LNCaP clone FGC (cell line): ENCODE data around the gene PPP1R16B.

Experiments
- DNase-seq: peaks from one replicate; pipeline ENCODE4 v3.0.0-alpha.2; 2011; ENCODE audit warnings: low read depth
- H3K4me3 ChIP-seq: 2 replicates; pipeline ENCODE4 v1.5.1; 2011; ENCODE audit warnings: mild to moderate bottlenecking, low read depth, low read length, control low read depth
- TF ChIP-seq, protein P1 (sequence below): IDR thresholded peaks from 2 replicates; pipeline ENCODE4 v1.5.1; 2012; ENCODE audit warnings: mild to moderate bottlenecking; ENCODE audit not compliant: control insufficient read depth, insufficient read depth; ENCODE audit errors: extremely low read depth

PPP1R16B gene

DNA sequence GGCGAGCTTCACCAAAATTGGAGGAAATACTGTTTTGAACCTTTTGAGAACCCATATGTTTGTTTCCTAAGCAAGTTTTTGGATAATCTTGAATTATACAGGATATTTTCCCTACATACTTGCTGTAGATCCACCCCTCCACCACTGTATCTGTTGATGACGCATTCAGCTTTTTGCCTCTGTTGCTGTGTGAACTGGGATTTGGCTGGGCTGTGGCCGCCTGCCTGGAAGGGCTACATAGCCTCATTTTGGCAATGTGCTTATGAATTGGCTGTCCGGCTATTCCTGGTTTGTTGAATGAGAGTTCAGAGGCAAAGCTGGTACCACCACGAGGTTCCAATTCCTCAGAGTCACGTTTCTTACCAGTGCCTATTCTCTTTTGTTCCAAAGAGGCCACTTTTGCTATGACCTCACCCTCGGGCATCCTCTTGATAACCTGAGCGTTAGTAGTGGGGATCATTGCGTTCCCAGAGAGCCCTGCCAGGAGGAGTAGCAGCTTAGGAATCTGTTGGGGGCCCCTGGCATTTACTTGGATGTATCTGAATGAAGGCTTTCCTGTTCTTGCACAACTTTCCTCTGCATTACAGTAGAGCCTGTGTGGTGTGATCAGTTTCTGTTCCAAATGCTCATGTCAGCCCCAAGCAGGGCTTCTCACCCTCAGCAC, 127.1 kb downstream of the PPP1R16B start:
- DNase-seq, result no peak
- TF ChIP-seq, protein P1, sequence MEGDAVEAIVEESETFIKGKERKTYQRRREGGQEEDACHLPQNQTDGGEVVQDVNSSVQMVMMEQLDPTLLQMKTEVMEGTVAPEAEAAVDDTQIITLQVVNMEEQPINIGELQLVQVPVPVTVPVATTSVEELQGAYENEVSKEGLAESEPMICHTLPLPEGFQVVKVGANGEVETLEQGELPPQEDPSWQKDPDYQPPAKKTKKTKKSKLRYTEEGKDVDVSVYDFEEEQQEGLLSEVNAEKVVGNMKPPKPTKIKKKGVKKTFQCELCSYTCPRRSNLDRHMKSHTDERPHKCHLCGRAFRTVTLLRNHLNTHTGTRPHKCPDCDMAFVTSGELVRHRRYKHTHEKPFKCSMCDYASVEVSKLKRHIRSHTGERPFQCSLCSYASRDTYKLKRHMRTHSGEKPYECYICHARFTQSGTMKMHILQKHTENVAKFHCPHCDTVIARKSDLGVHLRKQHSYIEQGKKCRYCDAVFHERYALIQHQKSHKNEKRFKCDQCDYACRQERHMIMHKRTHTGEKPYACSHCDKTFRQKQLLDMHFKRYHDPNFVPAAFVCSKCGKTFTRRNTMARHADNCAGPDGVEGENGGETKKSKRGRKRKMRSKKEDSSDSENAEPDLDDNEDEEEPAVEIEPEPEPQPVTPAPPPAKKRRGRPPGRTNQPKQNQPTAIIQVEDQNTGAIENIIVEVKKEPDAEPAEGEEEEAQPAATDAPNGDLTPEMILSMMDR, result no peak
- no peak overlapping the region for H3K4me3 ChIP-seq

DNA sequence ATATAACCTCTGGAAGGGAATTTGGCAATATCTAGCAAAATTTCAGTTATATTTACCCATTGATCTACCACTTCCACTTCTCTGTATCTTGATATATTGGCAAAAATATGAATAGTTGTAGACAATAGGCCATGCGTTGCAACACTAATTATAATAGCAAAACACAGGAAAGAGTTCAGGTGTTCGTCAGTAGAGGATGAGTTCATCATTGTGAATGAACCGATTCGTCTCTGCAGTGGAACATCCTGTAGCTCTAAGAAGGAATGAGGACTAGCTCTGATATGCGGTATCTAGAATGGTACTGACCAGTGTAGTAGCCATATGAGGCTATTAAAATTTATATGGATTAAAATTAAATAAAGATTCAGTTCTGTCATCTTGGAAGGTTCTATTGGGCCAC, 129.0 kb downstream of the PPP1R16B start:
- no peak overlapping the region for H3K4me3 ChIP-seq
- TF ChIP-seq, protein P1, result no peak
- no peak for DNase-seq

DNA sequence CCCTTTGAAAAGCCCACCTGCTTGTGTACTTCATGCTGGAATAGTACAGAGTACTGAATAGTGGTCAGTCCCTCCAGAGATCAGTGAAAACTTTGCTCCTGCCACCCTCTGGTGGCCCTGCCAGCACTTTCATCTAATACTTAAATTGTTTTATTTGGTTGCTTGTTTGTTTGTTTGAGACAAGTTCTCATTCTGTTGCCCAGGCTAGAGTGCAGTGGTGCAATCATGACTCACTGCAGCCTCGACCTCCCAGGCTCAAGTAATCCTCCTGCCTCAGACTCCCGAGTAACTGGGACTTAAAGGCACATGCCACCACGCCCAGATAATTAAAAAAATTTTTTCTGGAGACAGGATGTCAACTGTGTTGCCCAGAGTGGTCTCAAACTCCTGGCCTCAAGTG, 129.8 kb downstream of the PPP1R16B start:
- TF ChIP-seq, protein P1, result no peak
- DNase-seq, result no peak
- no peak overlapping the region for H3K4me3 ChIP-seq

DNA sequence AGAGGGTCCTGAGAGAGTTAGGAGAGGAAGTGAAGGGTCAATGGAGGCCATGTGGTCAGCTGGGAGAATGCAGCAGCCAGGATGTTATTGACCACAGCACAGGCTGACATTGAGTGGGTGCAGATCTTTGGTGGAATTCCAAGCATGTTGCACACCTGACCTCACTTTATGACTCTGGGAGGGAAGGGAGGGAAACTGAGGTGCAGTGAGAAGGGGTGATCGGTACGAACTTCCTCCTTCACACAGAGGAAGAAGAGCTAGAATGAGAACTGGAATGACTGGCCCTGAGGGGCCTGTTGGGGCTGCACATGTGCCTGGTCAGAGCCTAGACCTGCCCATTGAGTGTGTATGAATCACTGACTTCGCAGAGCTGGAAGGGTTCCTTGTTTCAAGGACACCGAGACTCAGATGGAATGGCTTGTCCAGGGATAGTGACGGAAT, 130.5 kb downstream of the PPP1R16B start:
- TF ChIP-seq, protein P1, result no peak
- DNase-seq, result no peak
- no peak overlapping the region for H3K4me3 ChIP-seq

DNA sequence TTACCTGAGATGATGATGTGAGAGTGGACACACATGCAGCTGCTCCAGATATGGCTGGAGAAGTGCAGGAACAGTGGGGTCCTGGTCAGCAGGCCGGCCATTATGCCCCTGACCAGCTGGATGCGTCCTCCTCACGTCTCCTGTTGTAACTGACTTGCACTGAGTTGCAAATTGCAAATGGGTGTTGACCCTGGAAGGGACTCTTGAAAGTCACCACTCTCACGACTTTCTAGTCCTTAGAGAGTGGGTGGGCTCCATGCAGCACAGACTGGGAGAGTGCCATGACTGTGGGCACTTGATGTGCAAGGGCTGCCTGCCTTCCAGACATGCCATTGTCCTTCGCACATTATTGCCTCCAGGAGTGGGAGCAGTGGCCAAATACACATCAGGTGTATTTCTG, 131.5 kb downstream of the PPP1R16B start:
- no peak overlapping the region for H3K4me3 ChIP-seq
- TF ChIP-seq, protein P1, result no peak

DNA sequence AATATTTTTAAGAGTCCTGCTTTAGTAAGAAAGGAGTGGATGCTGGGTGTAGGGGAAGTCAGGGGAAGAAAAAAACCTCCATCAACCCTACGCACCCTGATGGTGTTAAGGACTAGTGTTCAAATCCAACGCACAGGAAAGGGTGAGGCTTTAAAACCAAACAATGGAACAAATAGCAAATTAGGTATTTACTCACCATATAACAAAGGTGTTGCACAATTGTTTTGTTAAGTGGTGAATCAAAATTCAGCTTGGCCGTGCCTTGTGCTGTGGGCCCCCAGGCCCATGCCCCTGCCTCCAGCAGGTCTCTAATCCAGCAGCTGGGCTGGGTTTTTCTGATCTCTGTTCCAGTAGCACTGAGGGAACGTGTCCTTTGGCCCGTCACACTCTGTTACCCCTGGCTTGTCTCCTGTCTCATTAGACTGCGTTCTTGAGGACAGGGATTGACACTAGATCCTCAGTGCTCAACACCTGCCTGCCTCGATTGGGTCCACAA, 132.5 kb downstream of the PPP1R16B start:
- no peak for DNase-seq
- no peak overlapping the region for H3K4me3 ChIP-seq
- TF ChIP-seq, protein P1, result no peak

More for the DNA sequence above, 131.5 kb downstream of the PPP1R16B start:
- DNase-seq, result no peak

DNA sequence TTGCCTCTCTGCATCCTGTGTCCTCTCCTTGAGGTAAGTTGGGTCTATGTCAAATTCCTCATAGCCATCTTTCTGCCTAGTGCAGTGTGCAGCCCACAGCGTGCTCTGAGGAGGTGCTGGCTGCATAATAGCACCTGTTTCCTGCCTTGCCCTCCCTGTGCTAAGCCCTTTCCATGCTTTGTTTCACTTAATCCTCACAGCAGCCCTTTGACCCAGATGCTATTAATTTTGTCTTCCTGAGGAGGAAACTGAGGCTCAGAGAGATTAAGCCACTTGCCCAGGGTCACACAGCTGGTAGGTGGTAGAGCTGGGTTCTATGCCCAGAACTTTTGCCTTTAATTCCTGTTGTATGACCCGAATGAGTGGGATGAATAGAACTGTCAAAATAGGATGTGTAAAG, 134.2 kb downstream of the PPP1R16B start:
- DNase-seq, result no peak
- TF ChIP-seq, protein P1, result no peak
- H3K4me3 ChIP-seq, result no peak overlapping the region
